Osteocyte (in vitro differentiated cells): ENCODE results near the gene HVCN1. TPM values are rescaled to one million over a fixed set of nuclear protein-coding genes. Genes with fewer than 3 reads are reported as not detected.

Experiments used
- DNase-seq: peaks from one replicate; pipeline ENCODE4 v3.0.0; 2021; ENCODE audit warnings: mixed read lengths; ENCODE audit not compliant: unreplicated experiment; ENCODE audit errors: extremely low spot score
- H3K27ac Mint-ChIP-seq: one replicate; pipeline ENCODE4 v1.8.0; 2021; ENCODE audit warnings: mild to moderate bottlenecking, mixed read lengths; ENCODE audit not compliant: unreplicated experiment
- H3K27me3 Mint-ChIP-seq: one replicate; pipeline ENCODE4 v1.8.0; 2021; ENCODE audit warnings: mixed read lengths; ENCODE audit not compliant: unreplicated experiment
- H3K36me3 Mint-ChIP-seq: one replicate; pipeline ENCODE4 v1.8.0; 2021; ENCODE audit warnings: mixed read lengths; ENCODE audit not compliant: unreplicated experiment
- H3K4me1 Mint-ChIP-seq: one replicate; pipeline ENCODE4 v1.8.0; 2021; ENCODE audit warnings: mixed read lengths; ENCODE audit not compliant: unreplicated experiment
- H3K4me3 Mint-ChIP-seq: one replicate; pipeline ENCODE4 v1.8.0; 2021; ENCODE audit warnings: mild to moderate bottlenecking, moderate library complexity, mixed read lengths; ENCODE audit not compliant: unreplicated experiment
- H3K9me3 Mint-ChIP-seq: one replicate; pipeline ENCODE4 v1.8.0; 2021; ENCODE audit warnings: mixed read lengths; ENCODE audit not compliant: unreplicated experiment
- CTCF ChIP-seq: fragments of 200-600 bp; sonication (generic); IDR thresholded peaks from 2 replicates; pipeline ENCODE4 v1.5.0; 2021; ENCODE audit warnings: antibody characterized with exemption, mild to moderate bottlenecking, moderate library complexity
- total RNA-seq: library from RNA; stranded (reverse); gene quantifications from 2 replicates; pipeline ENCODE4 v1.2.1, GENCODE V29; 2021

Gene HVCN1
- total RNA-seq, 1 donor from 2014 or later, result 0.94 TPM

- peaks cover 12% of the 10 kb centered on the region for H3K4me1 Mint-ChIP-seq
- H3K27ac Mint-ChIP-seq, result no peak overlapping the region
- H3K27me3 Mint-ChIP-seq, result peaks cover 16% of the 10 kb centered on the region
- no peaks in the 10 kb centered on the region for H3K9me3 Mint-ChIP-seq
- H3K4me3 Mint-ChIP-seq, result no peak overlapping the region
- peaks cover 2% of the 10 kb centered on the region for H3K36me3 Mint-ChIP-seq
- TF ChIP-seq CTCF, result no peak
- no peak for DNase-seq
Observed at GRCh38 chr12:110686294-110686903, 2.5 kb downstream of the HVCN1 start.

GRCh38 chr12:110684312-110684836, 4.5 kb downstream of the HVCN1 start:
- Mint-ChIP-seq H3K4me1 (peaks cover 7% of the 10 kb centered on the region), H3K27ac (no peak overlapping the region), H3K36me3 (peaks cover 2% of the 10 kb centered on the region), H3K4me3 (no peak overlapping the region), H3K9me3 (no peaks in the 10 kb centered on the region), H3K27me3 (peaks cover 16% of the 10 kb centered on the region)
- TF ChIP-seq CTCF, result no peak
- DNase-seq, result no peak

- H3K27ac Mint-ChIP-seq, result no peak overlapping the region
- no peak overlapping the region for H3K4me3 Mint-ChIP-seq
- no peak for DNase-seq
- no peaks in the 10 kb centered on the region for H3K9me3 Mint-ChIP-seq
- no peak for TF ChIP-seq CTCF
- peaks cover 16% of the 10 kb centered on the region for H3K27me3 Mint-ChIP-seq
- H3K36me3 Mint-ChIP-seq, result peaks cover 2% of the 10 kb centered on the region
- peaks cover 6% of the 10 kb centered on the region for H3K4me1 Mint-ChIP-seq
Observed at GRCh38 chr12:110683888-110684287, 5.0 kb downstream of the HVCN1 start.

GRCh38 chr12:110680032-110680431, 8.9 kb downstream of the HVCN1 start:
- Mint-ChIP-seq H3K27me3 (no peaks in the 10 kb centered on the region), H3K4me1 (peaks cover 17% of the 10 kb centered on the region), H3K27ac (no peak overlapping the region), H3K9me3 (no peaks in the 10 kb centered on the region), H3K36me3 (peaks cover 2% of the 10 kb centered on the region), H3K4me3 (no peak overlapping the region)
- TF ChIP-seq CTCF, result no peak
- DNase-seq, result no peak

GRCh38 chr12:110679201-110679600, 9.7 kb downstream of the HVCN1 start:
- Mint-ChIP-seq H3K36me3 (peaks cover 6% of the 10 kb centered on the region), H3K9me3 (peaks cover 4% of the 10 kb centered on the region), H3K27me3 (no peaks in the 10 kb centered on the region), H3K4me3 (no peak overlapping the region), H3K4me1 (peaks cover 17% of the 10 kb centered on the region), H3K27ac (no peak overlapping the region)
- no peak for TF ChIP-seq CTCF
- DNase-seq, result no peak
